ENCODE data around the gene CRYBG3. TPM values are rescaled to one million over a fixed set of nuclear protein-coding genes. Genes with fewer than 3 reads are reported as not detected.

The CRYBG3 gene
- total RNA-seq, 1 donor from 2014 or later = 20.4 TPM

GRCh38 chr3:97990624-97991292, 168.9 kb downstream of the CRYBG3 start:
- ATAC-seq (no peak), DNase-seq (no peak)
- intact Hi-C loops (cut with micrococcal nuclease) = no loop called here

GRCh38 chr3:97991293-97991682, 169.5 kb downstream of the CRYBG3 start:
- ATAC-seq = no peak
- intact Hi-C loops (cut with micrococcal nuclease) = no loop called here

GRCh38 chr3:97992547-97993173, 170.8 kb downstream of the CRYBG3 start:
- no peak for ATAC-seq

More at GRCh38 chr3:97991293-97991682, 169.5 kb downstream of the CRYBG3 start:
- no peak for DNase-seq

GRCh38 chr3:97993526-97993925, 171.7 kb downstream of the CRYBG3 start:
- intact Hi-C loops (cut with micrococcal nuclease) = no loop called here

More at GRCh38 chr3:97992547-97993173, 170.8 kb downstream of the CRYBG3 start:
- intact Hi-C loops (cut with micrococcal nuclease) = no loop called here
- DNase-seq = no peak

GRCh38 chr3:97994328-97994945, 172.6 kb downstream of the CRYBG3 start:
- intact Hi-C loops (cut with micrococcal nuclease) = no loop called here
- no peak for DNase-seq

More at GRCh38 chr3:97993526-97993925, 171.7 kb downstream of the CRYBG3 start:
- DNase-seq (no peak), ATAC-seq (no peak)

More at GRCh38 chr3:97994328-97994945, 172.6 kb downstream of the CRYBG3 start:
- no peak for ATAC-seq

Other genes starting within 250 kb of the CRYBG3 start
- 4.1 TPM for gene ARL6, start 57.3 kb upstream of the CRYBG3 start, total RNA-seq
- 11.1 TPM for gene RIOX2, start 150.4 kb downstream of the CRYBG3 start, total RNA-seq
- not detected for gene GABRR3, start 213.3 kb downstream of the CRYBG3 start, total RNA-seq